ENCODE measurements around the gene TMPRSS4. TPM values are rescaled to one million over a fixed set of nuclear protein-coding genes. Genes with fewer than 3 reads are reported as not detected.

Gene TMPRSS4
- total RNA-seq, 2 donors from 2014 or later: not detected

GRCh38 chr11:118065384-118065783 is 11.5 kb upstream of the TMPRSS4 start:
- no peaks in the 10 kb centered on the region for H3K36me3 Mint-ChIP-seq

DNA sequence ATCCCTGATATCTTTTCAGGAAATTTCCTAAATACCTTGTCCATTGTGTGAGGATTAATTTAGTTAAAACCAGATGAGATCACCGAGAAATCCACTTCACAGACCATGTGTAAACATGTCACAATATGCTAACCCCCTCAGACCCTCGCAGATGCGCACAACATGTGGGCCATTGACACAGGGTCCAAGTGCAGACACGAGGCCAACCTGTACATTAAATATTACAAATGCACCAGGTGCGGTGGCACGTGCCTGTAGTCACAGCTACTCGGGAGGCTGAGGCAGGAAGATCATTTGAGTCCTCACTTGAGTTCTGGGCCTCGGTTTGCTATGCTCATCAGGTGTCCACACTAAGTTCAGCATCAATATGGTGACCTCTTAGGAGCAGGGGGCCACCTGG is 9.9 kb upstream of the TMPRSS4 start:
- ATAC-seq (no peak), DNase-seq (ENCODE audit: low spot score in 2 of 2) (no peak)
- H3K27ac Mint-ChIP-seq: no peak overlapping the region
- H3K9me3 Mint-ChIP-seq: no peaks in the 10 kb centered on the region
- no peaks in the 10 kb centered on the region for H3K36me3 Mint-ChIP-seq

More at GRCh38 chr11:118065384-118065783, 11.5 kb upstream of the TMPRSS4 start:
- Mint-ChIP-seq H3K27ac (no peak overlapping the region), H3K9me3 (no peaks in the 10 kb centered on the region)
- no peak for ATAC-seq
- no peak for DNase-seq (ENCODE audit: low spot score in 2 of 2)

DNA sequence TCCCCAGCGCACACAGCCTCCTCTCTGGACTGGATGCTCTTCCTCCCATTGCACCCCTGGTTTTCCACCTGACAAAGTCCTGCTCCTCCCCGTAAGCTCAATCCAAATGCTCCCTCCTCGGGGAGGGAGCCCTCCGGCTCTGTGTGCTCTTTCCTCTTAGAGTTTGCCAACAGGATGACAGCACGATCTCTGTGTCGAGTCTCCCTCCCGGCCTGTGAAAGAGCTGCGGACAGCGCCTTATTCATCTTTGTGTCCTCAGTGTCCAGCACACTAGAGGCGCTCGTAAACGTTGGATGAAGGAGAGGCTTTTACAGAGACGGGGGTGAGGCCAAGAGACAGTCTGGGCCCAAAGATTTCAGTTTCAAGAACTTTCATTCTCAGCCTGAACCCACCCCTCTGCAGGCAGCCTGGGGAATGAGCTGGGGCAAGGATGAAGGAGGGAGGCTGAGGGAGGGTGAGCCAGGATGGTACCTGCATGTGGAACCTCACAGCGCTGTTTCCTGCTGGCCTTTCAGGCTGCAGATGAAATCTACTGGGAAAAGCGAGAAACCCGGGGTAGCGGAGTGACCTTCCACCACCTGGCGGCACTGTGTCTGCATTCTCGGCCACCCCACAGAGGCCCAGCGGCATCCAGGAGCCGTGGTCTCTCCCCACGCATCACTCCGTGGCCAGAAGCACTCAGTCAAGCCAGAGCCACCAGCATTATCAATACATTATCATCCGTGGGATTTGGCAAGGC is 8.5 kb upstream of the TMPRSS4 start:
- no peaks in the 10 kb centered on the region for H3K36me3 Mint-ChIP-seq
- ATAC-seq (no peak), DNase-seq (ENCODE audit: low spot score in 2 of 2) (no peak)
- H3K27ac Mint-ChIP-seq: no peak overlapping the region
- no peaks in the 10 kb centered on the region for H3K9me3 Mint-ChIP-seq

GRCh38 chr11:118068945-118069612 is 7.8 kb upstream of the TMPRSS4 start:
- H3K27ac Mint-ChIP-seq: no peak overlapping the region
- DNase-seq (ENCODE audit: low spot score in 2 of 2) (no peak), ATAC-seq (no peak)
- no peaks in the 10 kb centered on the region for H3K9me3 Mint-ChIP-seq
- no peaks in the 10 kb centered on the region for H3K36me3 Mint-ChIP-seq

DNA sequence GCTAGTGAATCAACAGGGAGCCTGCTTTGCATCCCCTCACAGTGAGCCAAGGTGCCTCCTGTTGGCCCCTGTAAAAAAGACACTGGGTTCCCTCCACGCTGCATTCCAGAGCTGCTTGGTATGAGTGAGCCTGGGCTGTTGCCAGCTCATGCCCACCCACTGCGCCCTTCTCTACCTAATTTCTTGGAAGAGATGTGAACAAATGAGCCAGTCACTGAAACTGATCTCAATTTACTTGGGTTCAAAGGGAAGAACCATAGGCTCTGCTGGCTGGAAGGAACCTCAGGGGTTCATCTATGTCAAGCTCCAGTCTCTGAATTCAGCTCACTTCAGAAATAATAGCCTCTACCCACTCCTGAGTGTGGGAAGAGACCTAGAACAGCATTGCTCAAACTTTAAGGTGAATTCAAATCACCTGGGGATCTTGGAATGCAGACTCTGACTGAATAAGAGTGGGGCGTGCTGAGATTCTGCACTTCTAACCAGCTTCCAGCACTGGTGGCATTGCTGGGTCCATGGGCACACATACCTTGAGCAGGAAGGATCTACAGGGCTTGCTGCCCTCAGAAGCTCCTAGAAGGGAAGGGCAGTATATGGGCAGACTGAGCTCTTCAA is 5.4 kb upstream of the TMPRSS4 start:
- H3K27ac Mint-ChIP-seq: no peak overlapping the region
- no peak for ATAC-seq
- no peak for DNase-seq (ENCODE audit: low spot score in 2 of 2)
- no peaks in the 10 kb centered on the region for H3K9me3 Mint-ChIP-seq
- H3K36me3 Mint-ChIP-seq: no peaks in the 10 kb centered on the region

GRCh38 chr11:118073554-118073953 is 3.3 kb upstream of the TMPRSS4 start:
- DNase-seq (ENCODE audit: low spot score in 2 of 2): no peak
- no peak for ATAC-seq
- H3K36me3 Mint-ChIP-seq: no peaks in the 10 kb centered on the region
- no peaks in the 10 kb centered on the region for H3K9me3 Mint-ChIP-seq
- H3K27ac Mint-ChIP-seq: no peak overlapping the region

DNA sequence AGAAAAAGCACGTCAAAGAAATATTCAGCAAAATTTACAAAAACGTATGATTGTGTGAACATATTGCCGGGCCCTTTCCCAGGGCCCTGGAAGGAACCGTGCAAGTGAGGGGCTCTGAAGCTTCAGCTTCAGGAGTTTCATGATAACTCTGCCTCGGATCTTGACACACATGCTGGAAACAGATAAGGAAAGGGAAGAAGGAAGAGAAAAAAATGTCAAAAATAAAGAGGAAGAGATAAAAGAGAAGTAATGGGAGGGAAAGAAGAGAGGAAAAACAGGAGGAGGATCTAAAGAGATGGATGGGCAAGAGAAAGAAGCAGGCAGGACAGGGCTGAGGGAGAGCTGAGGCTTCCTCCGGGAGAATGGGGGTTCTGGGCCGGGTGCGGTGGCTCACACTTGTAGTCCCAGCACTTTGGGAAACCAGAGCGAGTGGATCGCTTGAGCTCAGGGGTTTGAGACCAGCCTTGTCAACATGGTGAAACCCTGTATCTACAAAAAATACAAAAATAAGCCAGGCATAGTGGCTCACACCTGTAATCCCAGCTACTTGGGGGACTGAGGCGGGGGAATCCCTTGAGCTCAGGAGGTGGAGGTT is 2.7 kb upstream of the TMPRSS4 start:
- no peaks in the 10 kb centered on the region for H3K9me3 Mint-ChIP-seq
- DNase-seq (ENCODE audit: low spot score in 2 of 2) (no peak), ATAC-seq (no peak)
- no peak overlapping the region for H3K27ac Mint-ChIP-seq
- H3K36me3 Mint-ChIP-seq: no peaks in the 10 kb centered on the region

GRCh38 chr11:118074785-118075184 is 2.1 kb upstream of the TMPRSS4 start:
- DNase-seq (ENCODE audit: low spot score in 2 of 2) (no peak), ATAC-seq (no peak)
- Mint-ChIP-seq H3K36me3 (no peaks in the 10 kb centered on the region), H3K9me3 (no peaks in the 10 kb centered on the region), H3K27ac (peak overlapping the region in 1 of 2 donors; percentile 5)

GRCh38 chr11:118078911-118079411 is 2.1 kb downstream of the TMPRSS4 start:
- no peak overlapping the region for H3K27ac Mint-ChIP-seq
- no peaks in the 10 kb centered on the region for H3K9me3 Mint-ChIP-seq
- DNase-seq (ENCODE audit: low spot score in 2 of 2) (no peak), ATAC-seq (no peak)
- no peaks in the 10 kb centered on the region for H3K36me3 Mint-ChIP-seq

- Mint-ChIP-seq H3K27ac (no peak overlapping the region), H3K36me3 (no peaks in the 10 kb centered on the region), H3K9me3 (no peaks in the 10 kb centered on the region)
- DNase-seq (ENCODE audit: low spot score in 2 of 2) (no peak), ATAC-seq (no peak)
Measured at GRCh38 chr11:118079491-118079890, 2.6 kb downstream of the TMPRSS4 start.

GRCh38 chr11:118080296-118080695 is 3.4 kb downstream of the TMPRSS4 start:
- H3K27ac Mint-ChIP-seq: peak overlapping the region in 1 of 2 donors; percentile 59
- ATAC-seq (no peak), DNase-seq (ENCODE audit: low spot score in 2 of 2) (no peak)
- H3K9me3 Mint-ChIP-seq: no peaks in the 10 kb centered on the region
- no peaks in the 10 kb centered on the region for H3K36me3 Mint-ChIP-seq

- Mint-ChIP-seq H3K9me3 (peaks cover 0 to 4% of the 10 kb centered on the region in 2 donors), H3K36me3 (peaks cover 2% of the 10 kb centered on the region in 2 donors), H3K27ac (peak overlapping the region in 1 of 2 donors; percentile 14)
- DNase-seq (ENCODE audit: low spot score in 2 of 2): no peak
- no peak for ATAC-seq
Measured at GRCh38 chr11:118081241-118081958, 4.5 kb downstream of the TMPRSS4 start.

DNA sequence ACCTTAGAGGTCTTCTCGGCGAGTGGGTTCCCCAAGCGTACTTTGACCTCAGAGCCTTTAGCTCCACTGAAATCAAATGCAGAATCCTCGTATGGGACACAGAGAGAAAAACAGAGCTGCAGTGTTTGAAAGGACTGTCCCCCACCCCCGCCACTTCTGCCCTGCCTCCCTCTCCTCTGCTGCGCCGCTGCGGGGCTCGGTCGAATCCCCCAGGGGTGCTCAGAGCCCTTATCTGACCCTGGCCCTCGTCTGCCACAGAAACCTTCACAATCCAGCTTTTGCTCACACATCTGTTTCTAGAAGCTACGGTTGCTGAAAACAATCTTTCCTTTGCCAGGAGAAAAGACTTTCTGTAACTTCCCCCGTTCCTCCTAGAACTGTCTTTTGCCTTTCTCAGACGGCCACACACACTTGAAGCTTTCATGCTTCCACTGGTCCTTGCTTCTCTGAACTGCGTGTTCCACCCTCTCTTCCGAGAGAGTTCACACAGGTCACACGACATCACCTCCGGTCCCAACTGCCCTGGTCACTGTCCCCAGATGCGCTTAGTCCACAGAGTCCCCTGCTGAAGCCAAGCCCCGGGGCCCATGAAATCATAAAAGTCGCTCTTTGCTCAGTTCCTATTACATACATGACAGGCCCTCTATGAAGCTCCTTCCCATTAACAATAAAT is 6.1 kb downstream of the TMPRSS4 start:
- Mint-ChIP-seq H3K36me3 (peaks cover 15 to 19% of the 10 kb centered on the region in 2 donors), H3K9me3 (peaks cover 11 to 18% of the 10 kb centered on the region in 2 donors), H3K27ac (no peak overlapping the region)
- ATAC-seq (no peak), DNase-seq (ENCODE audit: low spot score in 2 of 2) (no peak)

- no peak overlapping the region for H3K27ac Mint-ChIP-seq
- DNase-seq (ENCODE audit: low spot score in 2 of 2) (no peak), ATAC-seq (no peak)
- H3K9me3 Mint-ChIP-seq: peaks cover 16 to 29% of the 10 kb centered on the region in 2 donors
- peaks cover 21 to 30% of the 10 kb centered on the region in 2 donors for H3K36me3 Mint-ChIP-seq
Measured at GRCh38 chr11:118084247-118084646, 7.4 kb downstream of the TMPRSS4 start.

- Mint-ChIP-seq H3K9me3 (peaks cover 16 to 33% of the 10 kb centered on the region in 2 donors), H3K27ac (no peak overlapping the region), H3K36me3 (peaks cover 22 to 34% of the 10 kb centered on the region in 2 donors)
- no peak for DNase-seq (ENCODE audit: low spot score in 2 of 2)
- no peak for ATAC-seq
Measured at GRCh38 chr11:118084656-118085055, 7.8 kb downstream of the TMPRSS4 start.
